Activated CD4-positive, alpha-beta T cell treated with anti-CD3 and anti-CD28 coated beads for 36 hours (primary cell): ENCODE data around the gene COL4A2. TPM values are rescaled to one million over a fixed set of nuclear protein-coding genes. Genes with fewer than 3 reads are reported as not detected.
A peak's percentile ranks its signal among the peaks of the same experiment; 100 is the strongest.

ENCODE experiments used
- ATAC-seq: fragments of 200-7000 bp; cut with Tn5 transposase; one replicate; pipeline ENCODE4 v1.10.0; 2021; ENCODE audit warnings: mild to moderate bottlenecking, moderate library complexity
- CTCF ChIA-PET: fragments of 350-600 bp; sonication (Branson Sonifier 250); formaldehyde crosslinking; loops from one replicate; lab custom pipeline; 2021; ENCODE audit warnings: antibody characterized with exemption; lab: Charles Lee
- POLR2A ChIA-PET: fragments of 350-600 bp; sonication (Branson Sonifier 250); formaldehyde crosslinking; loops from one replicate; lab custom pipeline; 2021; ENCODE audit warnings: antibody characterized with exemption, inconsistent platforms; lab: Charles Lee
- DNase-seq: peaks from one replicate; pipeline ENCODE4 v3.0.0-alpha.2; 2020
- H3K27ac Mint-ChIP-seq: one replicate; pipeline ENCODE4 v1.8.0; 2021; ENCODE audit warnings: mixed read lengths
- H3K27me3 Mint-ChIP-seq: one replicate; pipeline ENCODE4 v1.8.0; 2021; ENCODE audit warnings: mixed read lengths
- H3K36me3 Mint-ChIP-seq: one replicate; pipeline ENCODE4 v1.8.0; 2021; ENCODE audit warnings: low read depth, mixed read lengths
- H3K4me1 Mint-ChIP-seq: one replicate; pipeline ENCODE4 v1.8.0; 2021; ENCODE audit warnings: mixed read lengths
- H3K4me3 Mint-ChIP-seq: one replicate; pipeline ENCODE4 v1.8.0; 2021; ENCODE audit warnings: mild to moderate bottlenecking, moderate library complexity, mixed read lengths
- H3K9me3 Mint-ChIP-seq: one replicate; pipeline ENCODE4 v1.8.0; 2021; ENCODE audit warnings: low read depth, mixed read lengths
- intact Hi-C, 2 experiments: fragments of 100-400 bp; cut with DNase I in 1 of 2; cut with micrococcal nuclease in 1 of 2; formaldehyde crosslinking; loops; one replicate each; pipeline versions ENCODE4 v1.14.2 to v1.15.1; 2022 to 2024; cut with DNase I, micrococcal nuclease
- total RNA-seq, 2 experiments: library from RNA; stranded (reverse); gene quantifications; one replicate each; pipeline ENCODE4 v1.2.3, GENCODE V29; 2021

The COL4A2 gene
- total RNA-seq, 2 experiments from 2014 or later = not detected

- H3K36me3 Mint-ChIP-seq = no peaks in the 10 kb centered on the region
- ATAC-seq (no peak), DNase-seq (no peak)
- H3K9me3 Mint-ChIP-seq = no peaks in the 10 kb centered on the region
- ChIA-PET CTCF (interaction anchor here (0.5 kb wide), 1 partner anchor 566 kb away, joined by 3 read pairs; no protein-coding TSS in a partner anchor), POLR2A (interaction anchor here (0.6 kb wide), 1 partner anchor 12 kb away, joined by 3 read pairs; no protein-coding TSS in a partner anchor)
- intact Hi-C loops = no loop called here
- H3K27ac Mint-ChIP-seq = no peak overlapping the region
- peaks cover 2% of the 10 kb centered on the region for H3K4me1 Mint-ChIP-seq
- no peak overlapping the region for H3K4me3 Mint-ChIP-seq
- peaks cover 13% of the 10 kb centered on the region for H3K27me3 Mint-ChIP-seq
Observed at GRCh38 chr13:110274687-110275086, 32.4 kb upstream of the COL4A2 start.

DNA sequence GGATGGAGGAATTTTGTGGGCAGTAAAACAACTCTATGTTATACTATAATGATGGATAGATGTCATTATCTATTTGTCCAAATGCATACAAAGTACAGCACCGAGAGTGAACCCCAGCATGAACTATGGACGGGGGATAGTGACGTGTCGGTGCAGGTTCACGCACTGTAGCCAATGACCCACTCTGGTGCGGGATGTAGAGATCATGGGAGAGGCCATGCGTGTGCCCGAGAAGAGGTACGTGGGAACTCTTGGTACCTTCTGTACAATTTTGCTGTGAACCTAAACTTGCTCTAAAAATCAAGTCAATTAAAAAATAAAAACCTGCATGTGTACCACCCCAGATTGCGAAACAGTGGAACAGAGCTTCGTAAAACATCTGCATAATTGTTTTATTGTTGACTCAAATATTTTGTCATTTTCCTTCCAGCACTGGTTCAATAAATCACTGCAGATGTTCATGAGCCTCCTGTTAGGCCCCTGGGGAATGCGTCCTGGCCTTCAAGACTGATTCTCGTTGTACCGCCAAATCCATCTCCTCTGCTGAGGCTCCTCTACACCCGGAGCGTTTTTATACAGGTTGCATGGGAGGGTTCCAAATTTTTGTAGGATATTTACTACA is 31.0 kb upstream of the COL4A2 start:
- ChIA-PET POLR2A (no interaction called here), CTCF (no interaction called here)
- no peak for DNase-seq
- H3K27ac Mint-ChIP-seq = no peak overlapping the region
- intact Hi-C loops = no loop called here
- peaks cover 6% of the 10 kb centered on the region for H3K4me1 Mint-ChIP-seq
- H3K36me3 Mint-ChIP-seq = no peaks in the 10 kb centered on the region
- peaks cover 17% of the 10 kb centered on the region for H3K27me3 Mint-ChIP-seq
- H3K9me3 Mint-ChIP-seq = no peaks in the 10 kb centered on the region
- H3K4me3 Mint-ChIP-seq = no peak overlapping the region
- ATAC-seq = no peak

DNA sequence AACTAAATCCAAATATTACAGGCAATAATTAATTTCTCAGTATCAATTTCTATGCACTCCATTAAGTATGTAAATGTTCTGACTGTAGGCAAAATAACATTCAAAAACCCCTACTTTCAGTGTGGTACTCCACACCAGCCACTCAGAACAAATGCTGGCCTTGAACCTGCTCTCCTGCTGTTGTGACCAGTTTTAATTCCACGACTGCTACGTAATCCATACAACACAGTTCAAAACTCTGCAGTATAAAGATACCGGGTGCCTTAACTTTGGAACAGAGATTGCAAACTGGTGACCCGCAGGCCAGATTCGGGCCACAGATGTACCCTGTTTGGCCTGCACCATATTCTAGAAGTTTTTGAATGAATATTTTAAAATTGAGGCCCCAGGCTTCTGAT is 30.5 kb upstream of the COL4A2 start:
- no peak overlapping the region for H3K4me3 Mint-ChIP-seq
- intact Hi-C loops = no loop called here
- no peaks in the 10 kb centered on the region for H3K9me3 Mint-ChIP-seq
- ChIA-PET POLR2A (no interaction called here), CTCF (no interaction called here)
- H3K27ac Mint-ChIP-seq = no peak overlapping the region
- H3K4me1 Mint-ChIP-seq = peaks cover 6% of the 10 kb centered on the region
- DNase-seq = no peak
- peaks cover 17% of the 10 kb centered on the region for H3K27me3 Mint-ChIP-seq
- ATAC-seq = no peak
- no peaks in the 10 kb centered on the region for H3K36me3 Mint-ChIP-seq

GRCh38 chr13:110277357-110277975 is 29.6 kb upstream of the COL4A2 start:
- ATAC-seq (no peak), DNase-seq (no peak)
- Mint-ChIP-seq H3K4me3 (no peak overlapping the region), H3K9me3 (no peaks in the 10 kb centered on the region), H3K27ac (no peak overlapping the region), H3K4me1 (peaks cover 6% of the 10 kb centered on the region), H3K27me3 (peaks cover 23% of the 10 kb centered on the region), H3K36me3 (no peaks in the 10 kb centered on the region)
- intact Hi-C loops = no loop called here
- CTCF ChIA-PET = no interaction called here
- POLR2A ChIA-PET = no interaction called here

GRCh38 chr13:110278859-110279258 is 28.2 kb upstream of the COL4A2 start:
- POLR2A ChIA-PET = no interaction called here
- H3K4me3 Mint-ChIP-seq = no peak overlapping the region
- H3K27me3 Mint-ChIP-seq = peaks cover 23% of the 10 kb centered on the region
- no peaks in the 10 kb centered on the region for H3K9me3 Mint-ChIP-seq
- no peak overlapping the region for H3K27ac Mint-ChIP-seq
- H3K4me1 Mint-ChIP-seq = peaks cover 6% of the 10 kb centered on the region
- intact Hi-C loops = no loop called here
- no peak for ATAC-seq
- H3K36me3 Mint-ChIP-seq = no peaks in the 10 kb centered on the region
- no peak for DNase-seq
- CTCF ChIA-PET = no interaction called here

DNA sequence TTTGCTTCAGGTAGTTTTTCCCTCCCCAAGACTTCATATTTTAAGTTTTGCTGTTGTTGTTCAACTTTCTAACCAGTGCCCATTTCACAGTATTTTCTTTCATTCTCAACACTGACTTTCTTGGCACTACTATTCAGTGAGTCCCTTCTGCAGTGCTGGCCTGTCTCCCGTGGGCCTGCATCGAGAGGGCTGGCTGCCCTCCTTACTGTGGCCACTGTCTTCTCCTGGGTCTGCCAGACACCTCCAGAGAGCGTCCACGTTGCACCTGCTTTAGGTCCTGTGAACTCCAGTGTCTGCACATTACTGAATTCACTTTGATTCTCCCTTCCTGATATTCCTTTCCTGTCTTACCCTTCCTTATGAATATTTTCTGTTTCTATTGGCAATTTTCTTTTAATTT is 27.4 kb upstream of the COL4A2 start:
- ATAC-seq (no peak), DNase-seq (no peak)
- H3K4me1 Mint-ChIP-seq = peaks cover 6% of the 10 kb centered on the region
- ChIA-PET POLR2A (no interaction called here), CTCF (no interaction called here)
- H3K4me3 Mint-ChIP-seq = no peak overlapping the region
- H3K27ac Mint-ChIP-seq = no peak overlapping the region
- no peaks in the 10 kb centered on the region for H3K9me3 Mint-ChIP-seq
- H3K36me3 Mint-ChIP-seq = no peaks in the 10 kb centered on the region
- intact Hi-C loops = no loop called here
- H3K27me3 Mint-ChIP-seq = peaks cover 23% of the 10 kb centered on the region

GRCh38 chr13:110280231-110280813 is 26.8 kb upstream of the COL4A2 start:
- peak; percentile 64 for ATAC-seq
- Mint-ChIP-seq H3K9me3 (no peaks in the 10 kb centered on the region), H3K27me3 (peaks cover 23% of the 10 kb centered on the region), H3K4me3 (no peak overlapping the region), H3K36me3 (no peaks in the 10 kb centered on the region), H3K4me1 (peaks cover 6% of the 10 kb centered on the region), H3K27ac (no peak overlapping the region)
- ChIA-PET CTCF (no interaction called here), POLR2A (no interaction called here)
- intact Hi-C loops = no loop called here
- peak; percentile 44 for DNase-seq

GRCh38 chr13:110280985-110281688 is 25.9 kb upstream of the COL4A2 start:
- H3K27me3 Mint-ChIP-seq = peaks cover 23% of the 10 kb centered on the region
- CTCF ChIA-PET = no interaction called here
- no peaks in the 10 kb centered on the region for H3K36me3 Mint-ChIP-seq
- no peak for DNase-seq
- H3K4me1 Mint-ChIP-seq = peaks cover 6% of the 10 kb centered on the region
- no peaks in the 10 kb centered on the region for H3K9me3 Mint-ChIP-seq
- POLR2A ChIA-PET = no interaction called here
- H3K4me3 Mint-ChIP-seq = no peak overlapping the region
- no peak overlapping the region for H3K27ac Mint-ChIP-seq
- intact Hi-C loops = no loop called here
- ATAC-seq = no peak

GRCh38 chr13:110281736-110282135 is 25.3 kb upstream of the COL4A2 start:
- Mint-ChIP-seq H3K9me3 (no peaks in the 10 kb centered on the region), H3K36me3 (no peaks in the 10 kb centered on the region), H3K4me1 (peaks cover 6% of the 10 kb centered on the region), H3K4me3 (no peak overlapping the region), H3K27ac (no peak overlapping the region), H3K27me3 (peaks cover 23% of the 10 kb centered on the region)
- intact Hi-C loops = no loop called here
- DNase-seq (no peak), ATAC-seq (no peak)
- ChIA-PET CTCF (no interaction called here), POLR2A (no interaction called here)

- intact Hi-C loops = no loop called here
- H3K36me3 Mint-ChIP-seq = no peaks in the 10 kb centered on the region
- no peak overlapping the region for H3K27ac Mint-ChIP-seq
- ChIA-PET CTCF (interaction anchor here (0.6 kb wide), 1 partner anchor 874 kb away, joined by 3 read pairs; no protein-coding TSS in a partner anchor), POLR2A (no interaction called here)
- no peak for ATAC-seq
- no peak for DNase-seq
- no peaks in the 10 kb centered on the region for H3K9me3 Mint-ChIP-seq
- H3K27me3 Mint-ChIP-seq = peaks cover 23% of the 10 kb centered on the region
- H3K4me1 Mint-ChIP-seq = peaks cover 6% of the 10 kb centered on the region
- H3K4me3 Mint-ChIP-seq = no peak overlapping the region
Observed at GRCh38 chr13:110282316-110282841, 24.7 kb upstream of the COL4A2 start.

DNA sequence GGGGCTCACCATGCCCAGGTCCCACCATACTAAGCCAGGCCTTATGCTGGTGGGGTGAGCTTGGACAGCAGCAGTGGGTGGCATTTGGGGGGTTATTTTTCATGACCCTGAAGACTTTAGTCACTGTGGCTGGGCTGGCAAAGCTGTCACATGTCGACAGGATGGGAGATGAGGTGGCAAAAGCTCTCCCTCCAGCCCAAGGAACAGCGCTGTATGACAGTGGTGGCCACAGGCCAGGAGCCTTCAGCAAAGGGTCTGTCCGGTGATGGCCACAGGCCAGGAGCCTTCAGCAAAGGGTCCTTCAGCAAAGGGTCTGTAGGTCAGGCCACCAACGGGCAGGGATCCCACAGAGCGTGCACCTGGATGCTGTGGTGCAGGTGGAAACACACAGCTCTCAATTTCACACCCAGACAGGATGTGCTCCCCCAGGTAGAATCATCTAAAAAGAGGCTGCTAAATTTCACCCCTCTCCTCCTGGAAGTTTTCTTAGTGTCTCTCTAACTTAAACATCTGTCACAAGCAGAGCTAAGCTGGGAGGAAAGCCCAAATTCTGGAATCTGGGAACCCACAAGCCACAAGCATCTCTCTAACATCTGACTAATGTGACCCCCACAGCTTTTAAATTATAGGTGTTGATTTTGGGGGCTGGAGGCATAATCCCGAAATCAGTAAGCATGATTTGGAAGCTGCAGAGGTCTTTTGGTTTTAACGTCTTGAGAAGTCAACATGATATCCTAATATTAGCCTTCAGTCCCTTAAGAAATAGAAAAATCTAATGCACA is 23.2 kb upstream of the COL4A2 start:
- ATAC-seq (no peak), DNase-seq (no peak)
- no peak overlapping the region for H3K27ac Mint-ChIP-seq
- H3K4me1 Mint-ChIP-seq = peaks cover 6% of the 10 kb centered on the region
- no peak overlapping the region for H3K4me3 Mint-ChIP-seq
- POLR2A ChIA-PET = no interaction called here
- H3K27me3 Mint-ChIP-seq = peaks cover 22% of the 10 kb centered on the region
- CTCF ChIA-PET = interaction anchor here (0.6 kb wide), 1 partner anchor 313 kb away, joined by 3 read pairs; no protein-coding TSS in a partner anchor
- H3K36me3 Mint-ChIP-seq = no peaks in the 10 kb centered on the region
- H3K9me3 Mint-ChIP-seq = no peaks in the 10 kb centered on the region
- intact Hi-C loops = no loop called here
